Glomerular endothelial cell (primary cell): ENCODE measurements around the gene TEX29. TPM values are rescaled to one million over a fixed set of nuclear protein-coding genes. Genes with fewer than 3 reads are reported as not detected.

Experiments
- DNase-seq: peaks from one replicate; pipeline ENCODE4 v3.0.0-alpha.2; 2011; ENCODE audit warnings: low read depth, low spot score; ENCODE audit errors: extremely low read depth
- total RNA-seq: library from RNA; depleted of rRNA; stranded (reverse); fragments of >200 nt; gene quantifications from 2 replicates; pipeline ENCODE4 v1.2.3, GENCODE V29; 2015

TEX29 gene
- total RNA-seq, 1 donor from 2014 or later: not detected

DNA sequence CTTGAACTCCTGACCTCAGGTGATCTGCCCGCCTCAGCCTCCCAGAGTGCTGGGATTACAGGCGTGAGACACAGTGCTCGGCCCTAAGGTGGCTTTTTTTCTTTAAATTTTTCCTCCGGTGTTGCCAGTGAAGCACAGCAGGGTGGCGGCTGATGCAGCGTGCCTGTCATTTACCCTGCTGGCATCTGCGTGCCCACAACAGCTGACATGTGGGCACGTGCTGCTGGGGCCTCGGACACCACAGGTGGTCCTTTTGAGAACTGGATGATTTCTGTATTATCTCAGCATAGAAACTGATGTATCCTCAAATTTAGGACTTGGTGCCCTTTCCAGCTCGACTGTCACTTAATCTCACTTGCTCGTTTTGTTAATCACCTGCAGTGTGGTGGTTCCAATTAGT is 31.2 kb upstream of the TEX29 start:
- DNase-seq: no peak

DNA sequence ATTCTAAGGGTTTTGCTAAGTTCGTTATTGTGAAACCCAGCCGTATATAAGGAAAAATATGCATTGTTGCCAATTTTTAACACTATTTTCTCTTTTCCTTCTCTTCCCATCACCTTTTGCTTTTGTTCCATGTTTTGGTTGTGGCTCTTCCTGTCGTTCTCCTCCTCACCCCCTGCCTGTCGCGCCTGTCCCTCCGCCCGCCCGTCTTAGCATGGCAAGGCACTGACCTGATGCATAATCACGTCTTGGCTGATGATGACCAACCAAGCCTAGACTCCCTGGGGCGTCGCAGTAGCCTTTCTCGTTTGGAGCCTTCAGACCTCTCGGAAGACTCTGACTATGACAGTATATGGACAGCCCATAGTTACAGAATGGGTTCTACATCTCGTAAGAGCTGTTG is 28.5 kb upstream of the TEX29 start:
- no peak for DNase-seq

DNA sequence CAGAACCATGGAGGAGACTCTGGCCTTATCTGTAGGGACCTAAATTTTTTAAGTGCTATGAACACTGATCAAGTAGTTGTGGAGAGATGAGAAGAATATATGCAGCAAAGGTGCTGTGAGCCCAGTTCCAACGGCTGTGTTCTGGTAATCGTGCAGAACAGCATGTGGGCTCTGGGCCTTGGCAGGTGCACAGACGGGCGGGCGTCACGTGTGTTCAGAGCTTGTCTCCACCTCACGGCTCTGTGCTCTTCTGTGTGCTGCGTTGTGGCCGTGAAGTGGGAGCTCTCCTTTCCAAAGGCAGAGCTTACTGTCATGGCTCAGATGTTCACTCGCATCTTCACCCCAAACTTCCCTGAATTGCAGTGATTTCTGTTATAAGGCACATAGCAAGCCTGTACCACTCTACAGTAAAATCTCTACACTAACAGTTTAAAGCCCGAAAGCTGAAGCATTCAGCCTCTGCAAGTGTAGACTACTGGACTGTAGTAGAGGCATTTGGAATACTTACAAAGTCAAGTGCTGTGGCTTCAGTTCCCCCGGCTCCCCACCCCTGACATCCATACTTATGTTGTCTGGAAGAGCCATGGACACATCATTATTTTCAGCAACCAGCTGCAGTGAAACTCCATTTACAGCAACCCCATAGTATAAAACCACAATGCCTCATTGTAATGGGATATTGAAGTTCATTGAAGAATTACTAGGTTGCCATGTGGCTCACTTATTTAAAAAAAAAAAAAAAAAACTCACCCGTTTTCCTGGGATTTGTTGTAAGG is 27.5 kb upstream of the TEX29 start:
- no peak for DNase-seq

DNA sequence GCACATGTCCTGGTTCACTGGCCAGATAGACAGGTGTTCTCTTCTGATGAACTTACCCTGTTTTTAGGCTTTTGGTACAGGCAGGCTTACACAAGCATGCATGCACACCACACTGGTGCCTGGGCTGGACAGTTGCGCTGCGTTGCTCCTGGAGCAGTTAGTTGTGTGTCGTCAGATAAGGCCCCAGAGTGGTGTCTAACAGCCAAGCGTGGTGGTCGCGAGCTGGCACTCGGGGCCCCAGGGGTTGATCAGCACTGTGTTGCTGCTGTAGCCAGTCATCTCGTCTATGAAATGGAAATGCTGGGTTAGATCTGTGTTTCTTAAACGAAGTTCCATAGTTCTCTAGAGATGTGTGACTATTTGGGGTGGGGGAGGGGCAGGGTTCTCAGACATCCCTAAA is 24.6 kb upstream of the TEX29 start:
- DNase-seq: no peak

GRCh38 chr13:111296417-111296816 is 24.0 kb upstream of the TEX29 start:
- no peak for DNase-seq

- no peak for DNase-seq
These were observed 22.0 kb upstream of the TEX29 start for GRCh38 chr13:111298214-111298975.

- no peak for DNase-seq
These were observed 18.3 kb upstream of the TEX29 start for GRCh38 chr13:111302045-111302726.

GRCh38 chr13:111303559-111303958 is 16.9 kb upstream of the TEX29 start:
- no peak for DNase-seq

DNA sequence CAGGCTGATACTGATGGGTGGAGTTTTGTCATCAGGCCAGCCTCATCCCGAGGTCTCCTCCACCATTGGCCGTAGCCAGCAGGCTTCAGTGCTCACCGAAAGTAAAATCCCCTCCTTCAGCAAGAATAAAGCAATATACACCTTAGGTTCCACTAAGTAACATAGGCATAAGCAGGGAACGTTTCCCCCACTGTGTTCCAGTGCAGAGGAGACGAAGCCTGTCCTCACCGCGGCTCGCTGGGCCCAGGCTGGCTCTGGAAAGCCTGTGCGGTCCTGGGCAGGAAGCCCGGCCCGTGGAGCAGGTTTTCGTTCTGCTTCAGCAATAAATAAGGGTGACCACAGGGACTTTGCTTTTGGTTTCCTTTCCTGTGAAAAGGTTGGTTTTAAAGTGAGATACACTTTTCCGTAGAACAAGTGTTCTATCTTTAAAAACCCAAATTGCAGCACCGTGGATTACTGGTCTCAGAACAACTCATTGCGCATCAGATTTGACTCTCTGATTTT is 16.3 kb upstream of the TEX29 start:
- no peak for DNase-seq

GRCh38 chr13:111304603-111305289 is 15.7 kb upstream of the TEX29 start:
- no peak for DNase-seq

- DNase-seq: no peak
These were observed 7.4 kb upstream of the TEX29 start for GRCh38 chr13:111312944-111313590.

DNA sequence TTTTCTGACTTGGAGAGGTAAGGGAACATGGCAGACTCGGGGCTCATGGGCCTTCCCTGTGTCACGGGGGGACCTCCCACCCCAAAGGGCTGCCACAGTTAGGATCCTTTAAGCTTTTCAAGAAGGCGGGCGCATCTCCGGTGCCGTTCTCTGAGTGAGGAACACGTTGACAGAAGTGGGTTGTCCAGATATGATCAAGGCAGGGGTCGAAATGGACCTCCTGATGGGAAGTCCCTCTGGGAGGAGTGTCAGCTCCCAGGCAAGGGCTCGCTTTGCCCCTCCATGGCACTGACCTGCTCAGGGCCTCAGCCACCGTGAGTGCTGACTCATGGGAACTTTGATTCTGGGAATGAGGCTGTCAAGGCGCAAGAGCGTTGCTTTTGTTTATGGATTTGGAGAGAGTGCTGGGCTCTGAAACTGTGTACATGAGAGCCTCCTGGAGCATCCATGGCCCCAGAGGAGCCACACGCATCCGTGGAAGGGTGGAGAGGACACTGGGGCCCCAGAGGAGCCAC is 6.5 kb upstream of the TEX29 start:
- no peak for DNase-seq

DNA sequence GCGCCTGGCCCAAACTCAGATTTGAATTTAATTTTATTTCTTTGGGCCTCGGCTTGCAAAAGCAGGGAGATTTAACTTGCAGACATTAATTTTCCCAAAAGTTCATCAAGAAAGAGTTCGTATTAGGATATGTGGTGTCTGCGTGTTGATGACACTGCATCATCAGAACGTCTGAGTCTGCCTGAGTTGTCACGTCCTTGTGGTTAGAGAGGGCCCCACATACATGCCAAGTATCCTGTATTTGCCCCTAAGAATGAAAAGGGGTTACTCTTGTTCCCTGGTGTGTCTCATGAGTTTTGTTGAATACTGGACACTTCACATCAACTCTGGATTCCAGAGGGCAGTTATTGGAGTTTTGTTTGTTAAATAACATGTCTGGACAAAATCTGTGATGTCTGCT is 5.6 kb upstream of the TEX29 start:
- no peak for DNase-seq

- no peak for DNase-seq
These were observed 5.0 kb upstream of the TEX29 start for GRCh38 chr13:111315347-111315995.

GRCh38 chr13:111316161-111316730 is 4.2 kb upstream of the TEX29 start:
- no peak for DNase-seq

- no peak for DNase-seq
These were observed 3.3 kb upstream of the TEX29 start for GRCh38 chr13:111317042-111317550.

DNA sequence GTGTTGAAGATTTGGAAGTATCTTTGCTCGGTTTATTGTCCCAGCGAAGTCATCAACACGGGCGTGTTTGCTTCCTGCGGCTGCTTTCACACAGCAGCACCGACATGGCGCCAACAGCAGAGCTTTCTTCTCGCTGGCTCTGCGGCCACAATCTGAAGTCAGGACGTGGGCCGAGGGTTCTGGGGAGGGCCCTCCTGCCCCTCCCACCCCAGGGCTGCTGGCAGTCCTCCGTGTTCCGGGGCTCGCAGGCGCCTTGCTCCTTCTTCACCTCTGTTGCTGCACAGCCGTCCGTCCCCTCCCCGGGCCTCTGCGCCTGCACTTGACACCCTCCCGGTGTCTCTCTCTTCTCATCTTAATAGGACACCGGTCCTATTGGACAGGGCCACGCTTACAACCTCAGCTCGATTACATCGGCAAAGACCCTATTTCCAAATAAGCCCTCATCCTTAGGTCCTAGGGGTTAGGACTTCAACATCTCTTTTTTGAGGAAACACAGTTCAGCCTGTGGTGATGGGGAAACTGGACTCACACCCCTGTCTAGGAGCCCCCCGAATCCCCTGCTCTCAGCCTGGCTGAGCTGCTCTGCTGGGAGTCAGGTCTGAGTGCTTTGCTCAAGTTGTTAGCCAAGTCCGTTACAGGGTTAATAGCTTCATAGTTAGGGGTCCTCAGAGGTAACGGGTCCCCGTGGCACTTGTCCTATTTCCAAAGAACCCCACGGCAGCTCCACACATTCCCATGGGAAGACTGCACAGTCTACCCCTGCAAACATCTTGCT is 2.7 kb upstream of the TEX29 start:
- no peak for DNase-seq

DNA sequence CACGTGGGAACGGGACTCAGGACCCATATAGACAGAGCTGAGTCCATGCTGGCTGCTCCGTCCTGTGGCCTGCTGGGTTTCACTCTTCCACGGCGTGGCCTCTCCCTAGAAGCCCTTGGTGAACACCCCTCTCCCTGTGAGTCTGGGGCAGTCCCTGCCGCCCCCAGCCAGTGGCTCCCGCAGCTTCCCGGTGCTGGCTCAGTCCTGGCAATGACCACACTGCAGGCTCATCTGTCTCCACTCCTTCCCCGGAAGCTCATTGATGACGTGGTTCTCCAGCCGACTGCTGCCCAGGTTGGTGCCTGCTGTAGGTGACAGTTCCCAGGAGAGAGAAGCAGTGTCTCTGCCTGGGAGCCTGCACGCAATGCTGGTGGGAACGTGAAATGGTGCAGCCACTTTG is 2.1 kb upstream of the TEX29 start:
- no peak for DNase-seq
